GM12892 (cell line): ENCODE data around the gene LRFN2.

Experiments used
- POLR2A ChIP-seq: IDR thresholded peaks from 2 replicates; pipeline ENCODE4 v1.6.1; 2011; ENCODE audit warnings: low read depth, low read length, control low read depth
- POLR2AphosphoS5 ChIP-seq: IDR thresholded peaks from 2 replicates; pipeline ENCODE4 v1.6.1; 2011; ENCODE audit warnings: low read depth, low read length, control low read depth

DNA sequence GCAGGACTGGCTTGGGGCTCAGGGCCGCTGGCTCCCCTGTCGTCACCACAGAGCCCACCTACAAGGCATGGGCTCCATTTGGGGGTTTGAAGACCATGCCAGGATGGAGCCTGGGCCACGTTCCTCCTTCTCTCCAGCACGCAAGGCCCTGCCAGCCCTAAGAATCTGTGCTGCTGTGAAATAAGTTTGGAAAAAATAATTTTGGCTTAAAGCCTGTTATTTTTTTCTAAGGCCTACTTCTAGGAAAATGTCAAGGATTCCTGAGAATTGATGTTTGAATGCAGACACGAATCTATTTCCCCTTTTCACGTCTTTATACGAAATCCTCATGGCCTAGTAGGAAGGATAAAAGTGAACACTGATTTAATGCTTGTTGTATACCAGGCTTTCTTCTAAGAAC lies 107.5 kb downstream of the LRFN2 start:
- TF ChIP-seq POLR2AphosphoS5 (no peak), POLR2A (no peak)
